NT2/D1 (cell line): ENCODE data around the gene SHISA7.
A peak's percentile ranks its signal among the peaks of the same experiment; 100 is the strongest.

Source experiments
- DNase-seq: peaks from one replicate; pipeline ENCODE4 v3.0.0-alpha.2; 2011; ENCODE audit warnings: low read depth, low spot score
- H3K27me3 ChIP-seq: 2 replicates; pipeline ENCODE4 v1.6.0; 2011; ENCODE audit warnings: mild to moderate bottlenecking; ENCODE audit not compliant: insufficient read length, insufficient read depth
- H3K36me3 ChIP-seq: 2 replicates; pipeline ENCODE4 v1.6.1; 2011; ENCODE audit warnings: mild to moderate bottlenecking, low read length, mixed read lengths; ENCODE audit not compliant: insufficient read depth, insufficient read length
- H3K4me1 ChIP-seq: 2 replicates; pipeline ENCODE4 v1.5.1; 2011; ENCODE audit not compliant: insufficient read depth, insufficient read length
- H3K4me3 ChIP-seq: 2 replicates; pipeline ENCODE4 v1.5.1; 2011; ENCODE audit warnings: low read depth; ENCODE audit not compliant: insufficient read length
- H3K9ac ChIP-seq: 2 replicates; pipeline ENCODE4 v1.6.0; 2011; ENCODE audit warnings: low read depth; ENCODE audit not compliant: insufficient read length
- H3K9me3 ChIP-seq: 2 replicates; pipeline ENCODE4 v1.5.1; 2011; ENCODE audit warnings: mild to moderate bottlenecking, low read length; ENCODE audit not compliant: insufficient read depth
- SUZ12 ChIP-seq: IDR thresholded peaks from 2 replicates; pipeline ENCODE4 v1.6.1; 2011; ENCODE audit not compliant: insufficient read length, insufficient read depth; ENCODE audit errors: extremely low read depth
- YY1 ChIP-seq: IDR thresholded peaks from 2 replicates; pipeline ENCODE4 v1.6.1; 2011; ENCODE audit not compliant: insufficient read length, insufficient read depth
- ZNF274 ChIP-seq: IDR thresholded peaks from 2 replicates; pipeline ENCODE4 v1.6.1; 2011; ENCODE audit warnings: mild to moderate bottlenecking, low read depth, low read length

Gene SHISA7

GRCh38 chr19:55464039-55464661, 21.1 kb upstream of the SHISA7 start:
- DNase-seq: no peak
- Histone ChIP-seq H3K36me3 (no peaks in the 10 kb centered on the region), H3K4me1 (peaks cover 21% of the 10 kb centered on the region), H3K4me3 (peak overlapping the region; percentile 24), H3K9me3 (no peaks in the 10 kb centered on the region), H3K9ac (peak overlapping the region; percentile 64), H3K27me3 (peaks cover 79% of the 10 kb centered on the region)
- TF ChIP-seq YY1 (no peak), ZNF274 (no peak), SUZ12 (no peak)

DNA sequence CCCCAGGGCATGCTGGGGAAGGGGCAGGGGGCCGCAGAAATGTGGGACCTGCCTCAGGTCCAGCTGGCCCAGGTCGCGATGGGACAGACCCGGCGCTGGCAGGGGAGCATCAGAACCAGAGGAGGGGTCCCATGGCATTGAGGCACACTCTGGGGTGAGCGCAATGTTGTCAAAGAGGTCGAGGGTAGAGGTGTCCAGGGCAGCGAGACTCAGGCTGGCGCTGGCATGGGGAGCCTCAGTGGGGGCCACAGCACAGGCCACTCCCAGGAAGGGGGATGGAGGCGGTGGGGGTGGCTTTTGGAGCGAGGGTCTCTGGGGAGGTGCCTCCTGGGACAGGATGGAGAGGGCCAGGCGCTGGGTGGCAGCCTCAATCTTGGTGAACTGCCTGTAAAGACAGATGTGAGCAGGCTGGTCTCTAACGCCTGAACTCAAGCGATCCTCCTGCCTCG, 20.5 kb upstream of the SHISA7 start:
- Histone ChIP-seq H3K27me3 (peaks cover 77% of the 10 kb centered on the region), H3K4me3 (peak overlapping the region; percentile 24), H3K9me3 (no peaks in the 10 kb centered on the region), H3K4me1 (peaks cover 21% of the 10 kb centered on the region), H3K36me3 (no peaks in the 10 kb centered on the region), H3K9ac (peak overlapping the region; percentile 64)
- TF ChIP-seq YY1 (no peak), ZNF274 (no peak), SUZ12 (peak; percentile 67)
- DNase-seq: no peak

- Histone ChIP-seq H3K4me3 (no peak overlapping the region), H3K27me3 (peaks cover 71% of the 10 kb centered on the region), H3K9me3 (no peaks in the 10 kb centered on the region), H3K4me1 (peaks cover 21% of the 10 kb centered on the region), H3K36me3 (no peaks in the 10 kb centered on the region), H3K9ac (no peak overlapping the region)
- TF ChIP-seq SUZ12 (no peak), ZNF274 (no peak), YY1 (no peak)
- no peak for DNase-seq
These were observed 19.6 kb upstream of the SHISA7 start for GRCh38 chr19:55462722-55463121.

- H3K4me1 ChIP-seq: peaks cover 21% of the 10 kb centered on the region
- TF ChIP-seq ZNF274 (no peak), YY1 (no peak), SUZ12 (no peak)
- DNase-seq: no peak
- H3K27me3 ChIP-seq: peaks cover 64% of the 10 kb centered on the region
- H3K4me3 ChIP-seq: peak overlapping the region; percentile 2
- H3K9me3 ChIP-seq: no peaks in the 10 kb centered on the region
- H3K9ac ChIP-seq: no peak overlapping the region
- H3K36me3 ChIP-seq: no peaks in the 10 kb centered on the region
These were observed 19.0 kb upstream of the SHISA7 start for GRCh38 chr19:55461974-55462626.

GRCh38 chr19:55461259-55461973, 18.3 kb upstream of the SHISA7 start, which contains the start of gene ISOC2:
Gene ISOC2, minus strand, starts transcription at chr19:55461642. Its CDS starts 5,156 bp downstream, at chr19:55456486.
- Histone ChIP-seq H3K4me1 (peaks cover 21% of the 10 kb centered on the region), H3K4me3 (peak within 1 kb of the TSS; percentile 75), H3K9me3 (no peaks in the 10 kb centered on the region), H3K36me3 (no peaks in the 10 kb centered on the region), H3K27me3 (peaks cover 58% of the 10 kb centered on the region), H3K9ac (peak within 1 kb of the TSS; percentile 67)
- DNase-seq: peak; percentile 98
- TF ChIP-seq ZNF274 (no peak), YY1 (no peak), SUZ12 (no peak)

DNA sequence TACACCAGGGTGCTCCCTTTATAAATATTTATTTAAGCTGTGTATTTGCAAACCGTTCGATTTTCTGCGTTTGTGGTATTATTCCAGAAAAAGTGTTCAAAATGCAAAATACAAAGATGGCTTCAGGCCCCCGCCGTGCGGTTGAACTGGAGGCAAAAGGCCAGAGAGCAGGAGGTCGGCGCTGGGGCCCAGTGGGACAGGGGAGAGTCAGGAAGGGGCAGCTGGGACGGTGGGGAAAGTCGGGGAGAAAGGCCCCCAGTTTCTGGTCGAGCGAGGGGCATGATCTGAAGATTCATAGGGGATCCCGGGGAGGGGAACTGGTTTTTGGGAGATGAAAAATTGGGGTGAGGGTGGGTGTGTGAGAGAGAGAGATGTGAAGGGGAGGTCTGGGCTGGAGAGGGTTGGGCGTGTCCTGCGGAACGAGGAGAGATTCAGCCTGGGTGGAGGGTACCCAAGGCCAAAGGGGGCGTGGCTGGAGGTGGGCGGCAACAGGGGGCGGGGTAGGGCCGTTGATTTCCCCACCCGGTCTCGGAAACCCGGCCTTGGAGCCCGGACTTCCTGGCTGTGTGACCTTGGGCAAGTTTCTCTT, 17.7 kb upstream of the SHISA7 start:
- peak overlapping the region; percentile 75 for H3K4me3 ChIP-seq
- TF ChIP-seq SUZ12 (no peak), ZNF274 (no peak)
- peaks cover 51% of the 10 kb centered on the region for H3K27me3 ChIP-seq
- H3K4me1 ChIP-seq: peaks cover 20% of the 10 kb centered on the region
- H3K9me3 ChIP-seq: no peaks in the 10 kb centered on the region
- H3K36me3 ChIP-seq: no peaks in the 10 kb centered on the region
- peak; percentile 28 for DNase-seq
- H3K9ac ChIP-seq: no peak overlapping the region
